Neural cell (in vitro differentiated cells): ENCODE data around the gene CPE. TPM values are rescaled to one million over a fixed set of nuclear protein-coding genes. Genes with fewer than 3 reads are reported as not detected.

Source experiments
- H2AFZ ChIP-seq: fragments of 200-600, 300-800 bp; sonication (generic), shearing (Covaris generic); 2 replicates; pipeline ENCODE4 v1.6.0; 2014; ENCODE audit warnings: low read depth, mild to moderate bottlenecking, antibody characterized with exemption, low read length, moderate library complexity
- H3F3A ChIP-seq: fragments of 200-600 bp; shearing (Covaris generic); 2 replicates; pipeline ENCODE4 v1.6.1; 2016; ENCODE audit warnings: mild to moderate bottlenecking, moderate library complexity, mixed read lengths, antibody characterized with exemption, low read length; ENCODE audit not compliant: insufficient read depth, poor library complexity, severe bottlenecking
- H3K27ac ChIP-seq: fragments of 200-600, 300-800 bp; sonication (generic), shearing (Covaris generic); 2 replicates; pipeline ENCODE4 v1.5.1; 2014; ENCODE audit warnings: mild to moderate bottlenecking, low read length, moderate library complexity
- H3K27me3 ChIP-seq: fragments of 300-800, 200-600 bp; sonication (generic), shearing (Covaris generic); 2 replicates; pipeline ENCODE4 v1.6.0; 2014; ENCODE audit warnings: mild to moderate bottlenecking, low read depth, low read length, moderate library complexity; ENCODE audit not compliant: insufficient read depth
- H3K36me3 ChIP-seq: fragments of 300-800, 200-600 bp; sonication (generic), shearing (Covaris generic); 2 replicates; pipeline ENCODE4 v1.5.1; 2014; ENCODE audit warnings: mild to moderate bottlenecking, antibody characterized with exemption, low read length, moderate library complexity; ENCODE audit not compliant: insufficient read depth
- H3K4me2 ChIP-seq: fragments of 300-800, 200-600 bp; sonication (generic), shearing (Covaris generic); 2 replicates; pipeline ENCODE4 v1.6.0; 2014; ENCODE audit warnings: mild to moderate bottlenecking, low read length
- H3K4me3 ChIP-seq: fragments of 300-800, 200-600 bp; sonication (generic), shearing (Covaris generic); 2 replicates; pipeline ENCODE4 v1.5.1; 2014; ENCODE audit warnings: mild to moderate bottlenecking, low read length, moderate library complexity
- H3K79me2 ChIP-seq: fragments of 200-600 bp; shearing (Covaris generic); replicated peaks from 2 replicates; pipeline ENCODE4 v1.6.0; 2014; ENCODE audit warnings: mild to moderate bottlenecking, low read length, moderate library complexity; ENCODE audit not compliant: insufficient read depth
- H3K9ac ChIP-seq: fragments of 300-800, 200-600 bp; sonication (generic), shearing (Covaris generic); 2 replicates; pipeline ENCODE4 v1.6.1; 2016; ENCODE audit warnings: mild to moderate bottlenecking, low read length, mixed read lengths
- H3K9me2 ChIP-seq: fragments of 200-600 bp; shearing (Covaris generic); 2 replicates; pipeline ENCODE4 v1.6.1; 2016; ENCODE audit warnings: mild to moderate bottlenecking, low read length, mixed read lengths; ENCODE audit not compliant: insufficient read depth
- H3K9me3 ChIP-seq: fragments of 200-600, 300-800 bp; sonication (generic), shearing (Covaris generic); 2 replicates; pipeline ENCODE4 v1.6.1; 2016; ENCODE audit warnings: mild to moderate bottlenecking, mixed run types, low read length, moderate library complexity, mixed read lengths
- H4K20me1 ChIP-seq: fragments of 200-600 bp; shearing (Covaris generic); 2 replicates; pipeline ENCODE4 v1.6.1; 2016; ENCODE audit warnings: mild to moderate bottlenecking, mixed run types; ENCODE audit not compliant: insufficient read depth
- CTCF ChIP-seq: fragments of 450-650 bp; IDR thresholded peaks from 2 replicates; pipeline ENCODE4 v1.5.1; 2014; ENCODE audit warnings: antibody characterized with exemption, mild to moderate bottlenecking, moderate library complexity; ENCODE audit not compliant: poor library complexity, severe bottlenecking
- EP300 ChIP-seq: fragments of 450-650 bp; conservative IDR thresholded peaks from 2 replicates; pipeline ENCODE4 v1.6.1; 2014; ENCODE audit warnings: antibody characterized with exemption, mild to moderate bottlenecking, moderate library complexity; ENCODE audit not compliant: poor library complexity, severe bottlenecking
- EZH2 ChIP-seq: fragments of 200-600, 300-800 bp; shearing (Covaris generic), sonication (generic); IDR thresholded peaks from 2 replicates; pipeline ENCODE4 v1.6.1; 2014; ENCODE audit warnings: antibody characterized with exemption, low read length, borderline replicate concordance, mild to moderate bottlenecking; ENCODE audit not compliant: insufficient read depth, poor library complexity, severe bottlenecking
- MXI1 ChIP-seq: fragments of 450-650 bp; conservative IDR thresholded peaks from 2 replicates; pipeline ENCODE4 v1.6.1; 2014; ENCODE audit warnings: antibody characterized with exemption, mild to moderate bottlenecking; ENCODE audit not compliant: poor library complexity, severe bottlenecking
- POLR2AphosphoS5 ChIP-seq: IDR thresholded peaks from 2 replicates; pipeline ENCODE4 v1.6.1; 2012
- RAD21 ChIP-seq: fragments of 450-650 bp; conservative IDR thresholded peaks from 2 replicates; pipeline ENCODE4 v1.6.1; 2014; ENCODE audit warnings: antibody characterized with exemption, mild to moderate bottlenecking, moderate library complexity
- SMC3 ChIP-seq: fragments of 450-650 bp; conservative IDR thresholded peaks from 2 replicates; pipeline ENCODE4 v1.6.1; 2014; ENCODE audit warnings: antibody characterized with exemption, mild to moderate bottlenecking, moderate library complexity; ENCODE audit not compliant: poor library complexity
- TAF1 ChIP-seq: IDR thresholded peaks from 2 replicates; pipeline ENCODE4 v1.6.1; 2012; ENCODE audit warnings: low read depth
- polyA plus RNA-seq: library from polyadenylated mRNA; depleted of rRNA; stranded (reverse); fragments of >200 nt; gene quantifications from 2 replicates; pipeline ENCODE4 v1.2.3, GENCODE V29; 2014
- TF ChIP-seq, protein P1 (sequence below): IDR thresholded peaks from 2 replicates; pipeline ENCODE4 v1.6.1; 2012; ENCODE audit warnings: borderline replicate concordance

Gene CPE
- polyA plus RNA-seq, 1 donor from 2014 or later: 678 TPM

- Histone ChIP-seq H3K4me3 (no peak overlapping the region), H3K79me2 (no peaks in the 10 kb centered on the region), H2AFZ (no peak overlapping the region), H4K20me1 (no peaks in the 10 kb centered on the region), H3K4me2 (no peak overlapping the region), H3K27ac (no peak overlapping the region), H3K9ac (no peak overlapping the region), H3K9me3 (no peaks in the 10 kb centered on the region), H3K27me3 (no peaks in the 10 kb centered on the region), H3F3A (no peaks in the 10 kb centered on the region), H3K9me2 (no peaks in the 10 kb centered on the region), H3K36me3 (no peaks in the 10 kb centered on the region)
- TF ChIP-seq RAD21 (no peak), SMC3 (no peak), MXI1 (no peak), CTCF (no peak), POLR2AphosphoS5 (no peak), EZH2 (no peak), EP300 (no peak), TAF1 (no peak)
- TF ChIP-seq, protein P1, sequence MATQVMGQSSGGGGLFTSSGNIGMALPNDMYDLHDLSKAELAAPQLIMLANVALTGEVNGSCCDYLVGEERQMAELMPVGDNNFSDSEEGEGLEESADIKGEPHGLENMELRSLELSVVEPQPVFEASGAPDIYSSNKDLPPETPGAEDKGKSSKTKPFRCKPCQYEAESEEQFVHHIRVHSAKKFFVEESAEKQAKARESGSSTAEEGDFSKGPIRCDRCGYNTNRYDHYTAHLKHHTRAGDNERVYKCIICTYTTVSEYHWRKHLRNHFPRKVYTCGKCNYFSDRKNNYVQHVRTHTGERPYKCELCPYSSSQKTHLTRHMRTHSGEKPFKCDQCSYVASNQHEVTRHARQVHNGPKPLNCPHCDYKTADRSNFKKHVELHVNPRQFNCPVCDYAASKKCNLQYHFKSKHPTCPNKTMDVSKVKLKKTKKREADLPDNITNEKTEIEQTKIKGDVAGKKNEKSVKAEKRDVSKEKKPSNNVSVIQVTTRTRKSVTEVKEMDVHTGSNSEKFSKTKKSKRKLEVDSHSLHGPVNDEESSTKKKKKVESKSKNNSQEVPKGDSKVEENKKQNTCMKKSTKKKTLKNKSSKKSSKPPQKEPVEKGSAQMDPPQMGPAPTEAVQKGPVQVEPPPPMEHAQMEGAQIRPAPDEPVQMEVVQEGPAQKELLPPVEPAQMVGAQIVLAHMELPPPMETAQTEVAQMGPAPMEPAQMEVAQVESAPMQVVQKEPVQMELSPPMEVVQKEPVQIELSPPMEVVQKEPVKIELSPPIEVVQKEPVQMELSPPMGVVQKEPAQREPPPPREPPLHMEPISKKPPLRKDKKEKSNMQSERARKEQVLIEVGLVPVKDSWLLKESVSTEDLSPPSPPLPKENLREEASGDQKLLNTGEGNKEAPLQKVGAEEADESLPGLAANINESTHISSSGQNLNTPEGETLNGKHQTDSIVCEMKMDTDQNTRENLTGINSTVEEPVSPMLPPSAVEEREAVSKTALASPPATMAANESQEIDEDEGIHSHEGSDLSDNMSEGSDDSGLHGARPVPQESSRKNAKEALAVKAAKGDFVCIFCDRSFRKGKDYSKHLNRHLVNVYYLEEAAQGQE: no peak
These were observed 18.6 kb upstream of the CPE start for GRCh38 chr4:165360041-165360695.

- Histone ChIP-seq H4K20me1 (no peaks in the 10 kb centered on the region), H3K9me2 (no peaks in the 10 kb centered on the region), H3K36me3 (no peaks in the 10 kb centered on the region), H3F3A (no peaks in the 10 kb centered on the region), H3K9ac (no peak overlapping the region), H3K27ac (no peak overlapping the region), H3K4me2 (no peak overlapping the region), H3K9me3 (no peaks in the 10 kb centered on the region), H3K4me3 (no peak overlapping the region), H3K27me3 (no peaks in the 10 kb centered on the region), H3K79me2 (no peaks in the 10 kb centered on the region), H2AFZ (no peak overlapping the region)
- TF ChIP-seq TAF1 (no peak), POLR2AphosphoS5 (no peak), EZH2 (no peak), EP300 (no peak), MXI1 (no peak), SMC3 (no peak), RAD21 (no peak), CTCF (no peak)
- TF ChIP-seq, protein P1: no peak
These were observed 17.7 kb upstream of the CPE start for GRCh38 chr4:165360985-165361670.
